ENCODE measurements around the gene TMEM87A. TPM values are rescaled to one million over a fixed set of nuclear protein-coding genes. Genes with fewer than 3 reads are reported as not detected.

The TMEM87A gene
- total and polyA plus RNA-seq, 2 experiments from 2014 or later, result 41.8 to 43.5 TPM

DNA sequence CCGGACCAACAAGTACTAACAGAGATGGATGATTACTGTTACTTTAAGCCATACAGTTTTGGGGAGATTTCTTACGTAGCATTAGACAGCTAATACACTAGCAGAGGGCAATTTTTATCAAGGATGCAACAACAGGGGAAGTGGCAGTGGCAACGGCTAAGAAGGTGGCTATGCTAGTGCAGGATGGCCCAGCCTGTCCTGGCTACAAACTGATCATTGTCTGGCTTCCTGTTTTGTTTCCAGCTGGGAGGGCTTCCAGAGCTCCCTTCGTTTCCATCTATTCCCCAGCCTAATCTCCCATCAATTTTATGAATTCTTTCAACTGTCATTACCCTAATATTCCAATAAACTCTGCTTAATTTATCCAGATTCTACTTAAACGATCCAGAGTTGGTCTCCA lies 100.8 kb downstream of the TMEM87A start:
- no peaks in the 10 kb centered on the region for H3K9me3 Mint-ChIP-seq
- no peak overlapping the region for H3K4me3 Mint-ChIP-seq
- DNase-seq (ENCODE audit: low spot score) (no peak), ATAC-seq (no peak)
- Histone ChIP-seq H3K4me2 (no peak overlapping the region), H3K9me2 (ENCODE audit: insufficient read depth) (no peaks in the 10 kb centered on the region), H2AFZ (no peak overlapping the region), H3K4me1 (ENCODE audit: insufficient read depth) (no peaks in the 10 kb centered on the region), H3K27ac (ENCODE audit: low read depth) (no peak overlapping the region), H3K36me3 (ENCODE audit: insufficient read depth) (peaks cover 11% of the 10 kb centered on the region), H3K4me3 (no peak overlapping the region), H3K27me3 (ENCODE audit: insufficient read depth) (no peaks in the 10 kb centered on the region), H4K20me1 (replicated peaks; ENCODE audit: insufficient read depth) (no peaks in the 10 kb centered on the region), H3F3A (replicated peaks; ENCODE audit: low read depth) (no peaks in the 10 kb centered on the region), H3K79me2 (replicated peaks; ENCODE audit: insufficient read depth) (no peaks in the 10 kb centered on the region)
- H3K27me3 Mint-ChIP-seq (ENCODE audit: insufficient read depth, low read depth, poor library complexity), result no peaks in the 10 kb centered on the region
- no peak overlapping the region for H3K27ac Mint-ChIP-seq
- TF ChIP-seq, protein P1, sequence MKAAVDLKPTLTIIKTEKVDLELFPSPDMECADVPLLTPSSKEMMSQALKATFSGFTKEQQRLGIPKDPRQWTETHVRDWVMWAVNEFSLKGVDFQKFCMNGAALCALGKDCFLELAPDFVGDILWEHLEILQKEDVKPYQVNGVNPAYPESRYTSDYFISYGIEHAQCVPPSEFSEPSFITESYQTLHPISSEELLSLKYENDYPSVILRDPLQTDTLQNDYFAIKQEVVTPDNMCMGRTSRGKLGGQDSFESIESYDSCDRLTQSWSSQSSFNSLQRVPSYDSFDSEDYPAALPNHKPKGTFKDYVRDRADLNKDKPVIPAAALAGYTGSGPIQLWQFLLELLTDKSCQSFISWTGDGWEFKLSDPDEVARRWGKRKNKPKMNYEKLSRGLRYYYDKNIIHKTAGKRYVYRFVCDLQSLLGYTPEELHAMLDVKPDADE (IDR thresholded peaks at IDR 0.05), result no peak
- TF ChIP-seq EZH2phosphoT487 (IDR thresholded peaks at IDR 0.05; ENCODE audit: unreplicated experiment) (no peak), STAT1 (IDR thresholded peaks at IDR 0.05; ENCODE audit: unreplicated experiment) (no peak), POLR2AphosphoS5 (IDR thresholded peaks at IDR 0.05; ENCODE audit: low read depth) (no peak), JUNB (IDR thresholded peaks at IDR 0.05; ENCODE audit: unreplicated experiment) (no peak)
- TF ChIP-seq, protein P2, sequence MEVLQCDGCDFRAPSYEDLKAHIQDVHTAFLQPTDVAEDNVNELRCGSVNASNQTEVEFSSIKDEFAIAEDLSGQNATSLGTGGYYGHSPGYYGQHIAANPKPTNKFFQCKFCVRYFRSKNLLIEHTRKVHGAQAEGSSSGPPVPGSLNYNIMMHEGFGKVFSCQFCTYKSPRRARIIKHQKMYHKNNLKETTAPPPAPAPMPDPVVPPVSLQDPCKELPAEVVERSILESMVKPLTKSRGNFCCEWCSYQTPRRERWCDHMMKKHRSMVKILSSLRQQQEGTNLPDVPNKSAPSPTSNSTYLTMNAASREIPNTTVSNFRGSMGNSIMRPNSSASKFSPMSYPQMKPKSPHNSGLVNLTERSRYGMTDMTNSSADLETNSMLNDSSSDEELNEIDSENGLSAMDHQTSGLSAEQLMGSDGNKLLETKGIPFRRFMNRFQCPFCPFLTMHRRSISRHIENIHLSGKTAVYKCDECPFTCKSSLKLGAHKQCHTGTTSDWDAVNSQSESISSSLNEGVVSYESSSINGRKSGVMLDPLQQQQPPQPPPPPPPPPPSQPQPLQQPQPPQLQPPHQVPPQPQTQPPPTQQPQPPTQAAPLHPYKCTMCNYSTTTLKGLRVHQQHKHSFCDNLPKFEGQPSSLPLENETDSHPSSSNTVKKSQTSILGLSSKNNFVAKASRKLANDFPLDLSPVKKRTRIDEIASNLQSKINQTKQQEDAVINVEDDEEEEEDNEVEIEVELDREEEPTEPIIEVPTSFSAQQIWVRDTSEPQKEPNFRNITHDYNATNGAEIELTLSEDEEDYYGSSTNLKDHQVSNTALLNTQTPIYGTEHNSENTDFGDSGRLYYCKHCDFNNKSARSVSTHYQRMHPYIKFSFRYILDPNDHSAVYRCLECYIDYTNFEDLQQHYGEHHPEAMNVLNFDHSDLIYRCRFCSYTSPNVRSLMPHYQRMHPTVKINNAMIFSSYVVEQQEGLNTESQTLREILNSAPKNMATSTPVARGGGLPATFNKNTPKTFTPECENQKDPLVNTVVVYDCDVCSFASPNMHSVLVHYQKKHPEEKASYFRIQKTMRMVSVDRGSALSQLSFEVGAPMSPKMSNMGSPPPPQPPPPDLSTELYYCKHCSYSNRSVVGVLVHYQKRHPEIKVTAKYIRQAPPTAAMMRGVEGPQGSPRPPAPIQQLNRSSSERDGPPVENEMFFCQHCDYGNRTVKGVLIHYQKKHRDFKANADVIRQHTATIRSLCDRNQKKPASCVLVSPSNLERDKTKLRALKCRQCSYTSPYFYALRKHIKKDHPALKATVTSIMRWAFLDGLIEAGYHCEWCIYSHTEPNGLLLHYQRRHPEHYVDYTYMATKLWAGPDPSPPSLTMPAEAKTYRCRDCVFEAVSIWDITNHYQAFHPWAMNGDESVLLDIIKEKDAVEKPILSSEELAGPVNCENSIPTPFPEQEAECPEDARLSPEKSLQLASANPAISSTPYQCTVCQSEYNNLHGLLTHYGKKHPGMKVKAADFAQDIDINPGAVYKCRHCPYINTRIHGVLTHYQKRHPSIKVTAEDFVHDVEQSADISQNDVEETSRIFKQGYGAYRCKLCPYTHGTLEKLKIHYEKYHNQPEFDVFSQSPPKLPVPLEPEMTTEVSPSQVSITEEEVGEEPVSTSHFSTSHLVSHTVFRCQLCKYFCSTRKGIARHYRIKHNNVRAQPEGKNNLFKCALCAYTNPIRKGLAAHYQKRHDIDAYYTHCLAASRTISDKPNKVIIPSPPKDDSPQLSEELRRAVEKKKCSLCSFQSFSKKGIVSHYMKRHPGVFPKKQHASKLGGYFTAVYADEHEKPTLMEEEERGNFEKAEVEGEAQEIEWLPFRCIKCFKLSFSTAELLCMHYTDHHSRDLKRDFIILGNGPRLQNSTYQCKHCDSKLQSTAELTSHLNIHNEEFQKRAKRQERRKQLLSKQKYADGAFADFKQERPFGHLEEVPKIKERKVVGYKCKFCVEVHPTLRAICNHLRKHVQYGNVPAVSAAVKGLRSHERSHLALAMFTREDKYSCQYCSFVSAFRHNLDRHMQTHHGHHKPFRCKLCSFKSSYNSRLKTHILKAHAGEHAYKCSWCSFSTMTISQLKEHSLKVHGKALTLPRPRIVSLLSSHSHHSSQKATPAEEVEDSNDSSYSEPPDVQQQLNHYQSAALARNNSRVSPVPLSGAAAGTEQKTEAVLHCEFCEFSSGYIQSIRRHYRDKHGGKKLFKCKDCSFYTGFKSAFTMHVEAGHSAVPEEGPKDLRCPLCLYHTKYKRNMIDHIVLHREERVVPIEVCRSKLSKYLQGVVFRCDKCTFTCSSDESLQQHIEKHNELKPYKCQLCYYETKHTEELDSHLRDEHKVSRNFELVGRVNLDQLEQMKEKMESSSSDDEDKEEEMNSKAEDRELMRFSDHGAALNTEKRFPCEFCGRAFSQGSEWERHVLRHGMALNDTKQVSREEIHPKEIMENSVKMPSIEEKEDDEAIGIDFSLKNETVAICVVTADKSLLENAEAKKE (CRISPR knock-in tag; IDR thresholded peaks at IDR 0.05), result no peak
- TF ChIP-seq, protein P3, sequence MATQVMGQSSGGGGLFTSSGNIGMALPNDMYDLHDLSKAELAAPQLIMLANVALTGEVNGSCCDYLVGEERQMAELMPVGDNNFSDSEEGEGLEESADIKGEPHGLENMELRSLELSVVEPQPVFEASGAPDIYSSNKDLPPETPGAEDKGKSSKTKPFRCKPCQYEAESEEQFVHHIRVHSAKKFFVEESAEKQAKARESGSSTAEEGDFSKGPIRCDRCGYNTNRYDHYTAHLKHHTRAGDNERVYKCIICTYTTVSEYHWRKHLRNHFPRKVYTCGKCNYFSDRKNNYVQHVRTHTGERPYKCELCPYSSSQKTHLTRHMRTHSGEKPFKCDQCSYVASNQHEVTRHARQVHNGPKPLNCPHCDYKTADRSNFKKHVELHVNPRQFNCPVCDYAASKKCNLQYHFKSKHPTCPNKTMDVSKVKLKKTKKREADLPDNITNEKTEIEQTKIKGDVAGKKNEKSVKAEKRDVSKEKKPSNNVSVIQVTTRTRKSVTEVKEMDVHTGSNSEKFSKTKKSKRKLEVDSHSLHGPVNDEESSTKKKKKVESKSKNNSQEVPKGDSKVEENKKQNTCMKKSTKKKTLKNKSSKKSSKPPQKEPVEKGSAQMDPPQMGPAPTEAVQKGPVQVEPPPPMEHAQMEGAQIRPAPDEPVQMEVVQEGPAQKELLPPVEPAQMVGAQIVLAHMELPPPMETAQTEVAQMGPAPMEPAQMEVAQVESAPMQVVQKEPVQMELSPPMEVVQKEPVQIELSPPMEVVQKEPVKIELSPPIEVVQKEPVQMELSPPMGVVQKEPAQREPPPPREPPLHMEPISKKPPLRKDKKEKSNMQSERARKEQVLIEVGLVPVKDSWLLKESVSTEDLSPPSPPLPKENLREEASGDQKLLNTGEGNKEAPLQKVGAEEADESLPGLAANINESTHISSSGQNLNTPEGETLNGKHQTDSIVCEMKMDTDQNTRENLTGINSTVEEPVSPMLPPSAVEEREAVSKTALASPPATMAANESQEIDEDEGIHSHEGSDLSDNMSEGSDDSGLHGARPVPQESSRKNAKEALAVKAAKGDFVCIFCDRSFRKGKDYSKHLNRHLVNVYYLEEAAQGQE (IDR thresholded peaks at IDR 0.05; ENCODE audit: unreplicated experiment), result no peak
- TF ChIP-seq, protein P4, sequence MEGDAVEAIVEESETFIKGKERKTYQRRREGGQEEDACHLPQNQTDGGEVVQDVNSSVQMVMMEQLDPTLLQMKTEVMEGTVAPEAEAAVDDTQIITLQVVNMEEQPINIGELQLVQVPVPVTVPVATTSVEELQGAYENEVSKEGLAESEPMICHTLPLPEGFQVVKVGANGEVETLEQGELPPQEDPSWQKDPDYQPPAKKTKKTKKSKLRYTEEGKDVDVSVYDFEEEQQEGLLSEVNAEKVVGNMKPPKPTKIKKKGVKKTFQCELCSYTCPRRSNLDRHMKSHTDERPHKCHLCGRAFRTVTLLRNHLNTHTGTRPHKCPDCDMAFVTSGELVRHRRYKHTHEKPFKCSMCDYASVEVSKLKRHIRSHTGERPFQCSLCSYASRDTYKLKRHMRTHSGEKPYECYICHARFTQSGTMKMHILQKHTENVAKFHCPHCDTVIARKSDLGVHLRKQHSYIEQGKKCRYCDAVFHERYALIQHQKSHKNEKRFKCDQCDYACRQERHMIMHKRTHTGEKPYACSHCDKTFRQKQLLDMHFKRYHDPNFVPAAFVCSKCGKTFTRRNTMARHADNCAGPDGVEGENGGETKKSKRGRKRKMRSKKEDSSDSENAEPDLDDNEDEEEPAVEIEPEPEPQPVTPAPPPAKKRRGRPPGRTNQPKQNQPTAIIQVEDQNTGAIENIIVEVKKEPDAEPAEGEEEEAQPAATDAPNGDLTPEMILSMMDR (conservative IDR thresholded peaks at IDR 0.05; ENCODE audit: low read depth in 2 of 2), result no peak
- H3K36me3 Mint-ChIP-seq (ENCODE audit: low read depth), result peaks cover 45% of the 10 kb centered on the region
- no peaks in the 10 kb centered on the region for H3K4me1 Mint-ChIP-seq
